HG03442 (cell line): ENCODE data around the gene H3-3A.

Experiments used
- ATAC-seq: cut with Tn5 transposase; IDR thresholded peaks from one replicate; pipeline ENCODE4 v1.9.1; 2021; ENCODE audit warnings: mild to moderate bottlenecking, moderate library complexity; ENCODE audit not compliant: unreplicated experiment

Gene H3-3A

GRCh38 chr1:226052061-226052460 lies 10.5 kb upstream of the H3-3A start:
- ATAC-seq = no peak

GRCh38 chr1:226054519-226055327 lies 7.8 kb upstream of the H3-3A start:
- ATAC-seq = no peak

- no peak for ATAC-seq
Observed at GRCh38 chr1:226059709-226060108, 2.8 kb upstream of the H3-3A start.

GRCh38 chr1:226060427-226060826 lies 2.1 kb upstream of the H3-3A start:
- ATAC-seq = no peak

- no peak for ATAC-seq
Observed at GRCh38 chr1:226061068-226061840, 1.3 kb upstream of the H3-3A start.

- ATAC-seq = peak; percentile 33
Observed at GRCh38 chr1:226061841-226062557, 517 bp upstream of the H3-3A start.

DNA sequence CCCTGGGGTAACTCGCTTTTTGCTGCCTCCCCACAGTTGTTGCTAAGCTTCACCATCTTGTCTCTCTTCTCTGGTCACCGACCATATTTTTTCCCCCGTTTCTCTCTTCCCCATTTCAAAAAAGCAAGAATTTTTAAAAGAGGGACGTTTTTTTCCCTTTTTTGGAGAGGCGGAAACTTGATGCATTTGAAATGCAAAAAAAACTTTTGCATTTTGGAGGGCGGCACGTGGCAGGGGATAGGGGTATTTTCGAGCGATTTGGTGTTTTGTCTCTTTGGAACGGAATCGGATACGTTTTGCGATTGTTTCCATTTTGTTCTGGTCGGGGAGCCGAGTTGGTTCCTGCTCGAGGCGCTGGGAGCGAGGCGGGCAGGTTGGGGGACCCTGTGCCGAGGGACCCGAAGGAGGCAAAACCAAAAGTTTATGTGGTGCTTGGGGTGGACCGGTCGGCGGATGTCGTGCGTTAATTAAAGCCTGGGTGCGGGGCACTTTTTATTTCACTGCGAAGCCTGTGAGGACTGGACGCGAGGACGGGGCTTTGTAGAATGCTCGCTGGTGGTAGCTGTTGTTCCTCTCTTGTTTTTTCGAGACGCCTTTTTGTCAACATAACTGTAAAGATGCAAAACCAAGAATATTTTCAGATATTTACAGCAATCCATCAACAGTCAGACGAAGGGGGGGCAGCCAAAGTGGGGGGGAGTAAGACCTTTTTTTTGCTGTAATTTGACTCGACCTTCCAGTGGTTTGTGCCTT lies 884 bp downstream of the H3-3A start:
- ATAC-seq = peak; percentile 0

DNA sequence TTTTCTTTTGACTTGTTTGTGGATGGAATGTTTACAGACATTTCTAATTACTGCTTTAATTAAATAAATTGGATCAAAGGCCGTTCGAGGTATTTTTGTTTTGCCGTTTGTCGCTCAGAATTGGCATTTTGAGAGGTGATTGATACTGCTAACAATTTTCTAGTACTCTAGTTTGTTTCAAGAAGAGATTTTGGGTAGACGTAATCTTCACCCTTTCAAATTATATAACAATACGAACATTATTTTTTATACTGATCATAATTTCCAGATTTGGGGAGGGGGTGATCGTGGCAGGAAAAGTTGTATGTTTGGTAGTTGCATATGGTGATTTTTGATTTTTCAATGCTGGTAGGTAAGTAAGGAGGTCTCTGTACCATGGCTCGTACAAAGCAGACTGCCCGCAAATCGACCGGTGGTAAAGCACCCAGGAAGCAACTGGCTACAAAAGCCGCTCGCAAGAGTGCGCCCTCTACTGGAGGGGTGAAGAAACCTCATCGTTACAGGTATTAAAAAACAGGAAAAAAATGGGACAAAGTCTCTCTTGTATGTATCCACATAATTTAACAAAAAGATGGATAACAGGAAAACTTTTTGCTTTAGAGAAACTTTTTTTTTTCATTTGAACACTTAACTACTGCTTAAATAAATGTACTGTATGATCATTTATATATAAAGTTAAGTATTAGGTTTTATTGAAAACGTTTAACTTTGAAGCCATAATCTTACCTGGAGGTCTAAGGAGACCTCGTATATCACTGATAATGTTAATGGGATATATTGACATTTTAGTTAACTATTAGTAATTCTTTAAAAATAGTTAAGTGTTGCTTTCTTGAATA lies 1.7 kb downstream of the H3-3A start:
- no peak for ATAC-seq

DNA sequence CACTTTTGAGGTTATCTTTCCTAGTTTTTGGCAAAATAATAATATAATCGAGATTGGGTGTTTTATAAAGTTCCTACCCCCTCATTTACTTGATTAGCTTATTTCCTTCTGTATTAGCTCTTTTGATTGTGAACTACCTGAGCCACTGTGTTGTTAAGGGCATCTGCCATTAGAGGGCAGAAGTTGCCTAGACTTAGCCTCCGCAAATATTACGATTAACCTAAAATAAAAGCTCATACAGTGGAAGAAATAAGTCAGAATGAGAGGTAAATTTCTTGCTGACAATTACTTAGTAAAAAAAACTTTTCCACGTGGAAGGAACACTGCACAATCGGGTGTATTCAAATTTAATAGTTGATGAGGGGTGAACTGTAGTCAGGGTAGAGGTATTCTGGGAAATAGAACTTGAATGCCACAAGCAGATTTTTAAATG lies 2.3 kb downstream of the H3-3A start:
- ATAC-seq = no peak

GRCh38 chr1:226066415-226067078 lies 4.0 kb downstream of the H3-3A start:
- no peak for ATAC-seq

DNA sequence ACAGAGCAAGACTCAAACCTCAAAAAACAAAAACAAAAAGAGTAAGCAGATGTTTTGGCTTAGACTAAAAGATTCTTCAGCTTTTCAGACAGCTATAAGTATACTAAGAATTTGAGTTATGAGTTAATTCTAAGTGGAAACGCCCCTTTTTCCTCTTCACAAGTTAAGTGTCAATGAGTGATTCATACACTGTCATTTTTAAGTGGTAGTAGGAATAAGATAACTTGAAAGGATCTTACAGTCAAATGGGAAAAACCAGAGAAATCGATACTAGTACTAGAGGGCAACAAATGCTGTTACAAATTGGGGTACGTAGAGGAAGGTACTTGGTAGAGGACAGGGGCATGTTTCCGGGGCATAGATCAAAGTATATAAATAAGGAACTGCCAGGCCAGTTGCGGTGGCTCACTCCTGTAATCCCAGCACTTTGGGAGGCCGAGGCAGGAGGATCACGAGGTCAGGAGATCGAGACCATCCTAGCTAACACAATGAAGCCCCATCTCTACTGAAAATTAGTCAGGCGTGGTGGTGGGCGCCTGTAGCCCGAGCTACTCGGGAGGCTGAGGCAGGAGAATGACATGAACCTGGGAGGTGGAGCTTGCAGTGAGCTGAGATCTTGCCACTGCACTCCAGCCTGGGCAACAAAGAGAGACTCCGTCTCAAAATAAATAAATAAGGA lies 7.4 kb downstream of the H3-3A start:
- no peak for ATAC-seq

- ATAC-seq = no peak
Observed at GRCh38 chr1:226072347-226072746, 9.8 kb downstream of the H3-3A start.

GRCh38 chr1:226073184-226073950 lies 10.9 kb downstream of the H3-3A start:
- no peak for ATAC-seq

DNA sequence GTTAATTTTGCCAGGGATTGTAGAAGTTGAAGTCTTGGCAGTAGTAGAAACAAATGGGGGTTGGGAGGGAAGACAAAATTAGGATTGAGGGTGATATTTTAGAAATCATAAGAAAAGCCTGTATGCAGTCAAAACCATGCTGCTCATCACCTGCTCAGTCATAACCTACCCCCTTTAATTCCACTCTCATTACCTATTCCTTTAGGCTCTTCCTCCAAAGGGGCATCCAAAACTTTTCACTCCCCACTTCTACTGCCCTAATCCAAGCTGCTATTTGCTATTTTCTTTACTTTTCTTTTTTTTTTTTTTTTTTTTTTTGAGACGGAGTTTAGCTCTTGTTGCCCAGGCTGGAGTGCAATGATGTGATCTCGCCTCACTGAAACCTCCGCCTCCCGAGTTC lies 11.5 kb downstream of the H3-3A start:
- no peak for ATAC-seq

DNA sequence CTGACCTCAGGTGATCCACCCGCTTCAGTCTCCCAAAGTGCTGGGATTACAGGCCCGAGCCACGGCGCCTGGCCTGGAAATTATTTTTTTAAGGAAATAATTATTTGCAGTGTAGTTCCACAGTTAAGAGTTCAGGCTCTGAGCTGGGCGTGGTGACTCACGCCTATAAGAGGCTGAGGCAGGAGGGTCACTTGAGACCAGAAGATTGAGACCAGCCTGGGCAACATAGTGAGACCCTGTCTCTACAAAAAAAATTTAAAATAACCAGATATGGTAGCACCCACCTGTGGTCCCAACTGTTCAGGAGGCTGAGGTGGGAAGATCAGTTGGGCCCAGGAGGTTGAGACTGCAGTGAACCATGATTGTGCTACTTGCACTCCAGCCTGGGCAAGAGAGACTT lies 13.9 kb downstream of the H3-3A start:
- ATAC-seq = no peak

GRCh38 chr1:226078374-226078773 lies 15.9 kb downstream of the H3-3A start:
- ATAC-seq = no peak

DNA sequence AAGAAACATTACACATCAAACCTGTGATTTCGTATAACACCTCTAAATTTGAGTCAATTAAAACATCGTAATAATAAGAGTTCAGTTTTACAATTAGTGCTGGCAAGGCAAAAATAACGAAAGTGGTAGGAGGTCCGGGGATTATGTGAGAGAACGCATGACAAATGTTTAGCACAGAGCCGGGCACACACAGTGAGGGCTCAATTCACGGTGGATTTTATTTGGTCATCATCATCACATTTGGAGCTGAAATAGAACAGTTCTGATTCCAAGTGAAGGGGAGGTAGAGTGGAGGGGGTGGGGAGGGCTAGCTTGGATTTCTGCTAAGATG lies 20.0 kb downstream of the H3-3A start:
- ATAC-seq = no peak

DNA sequence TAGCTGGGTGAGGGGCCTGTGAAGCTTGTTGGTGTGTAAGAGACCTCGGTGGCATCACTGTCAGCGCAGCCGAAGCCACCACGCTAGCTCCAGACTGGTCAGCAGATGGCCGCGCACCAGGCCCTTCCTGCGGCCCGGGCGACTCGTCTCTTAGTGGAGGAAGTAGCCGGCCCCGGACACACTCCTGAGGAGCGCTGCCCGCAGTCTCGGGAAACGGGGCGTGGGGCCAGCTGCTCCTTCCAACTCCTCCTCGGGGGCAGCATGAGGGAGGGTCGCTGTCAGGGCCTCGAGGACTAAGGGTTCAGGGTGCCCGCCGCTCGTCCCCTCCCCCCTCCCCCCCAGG lies 20.4 kb downstream of the H3-3A start:
- ATAC-seq = peak; percentile 14
